Heart left ventricle (tissue), 13 donors: ENCODE data around the gene LCLAT1.

ENCODE experiments used
- CTCF ChIP-seq, 12 donors: fragments of 200-600 bp; sonication (generic) in 4 of 12; IDR thresholded peaks; one replicate each; pipeline versions ENCODE4 v1.5.0 to v1.8.0; 2018 to 2022; ENCODE audit warnings: antibody characterized with exemption in 12 of 12, mild to moderate bottlenecking in 5 of 12
- POLR2A ChIP-seq, 2 donors: fragments of 450-650 bp; IDR thresholded peaks; one replicate each; pipeline ENCODE4 v1.6.1; 2017; ENCODE audit warnings: antibody characterized with exemption in 2 of 2, mild to moderate bottlenecking in 2 of 2, moderate library complexity in 2 of 2
- donor health status: ischemic (EF 13 %, LVEDD 7.1; RV severe dilation, severe dysfunction).
- donor health status: DM: no; HTN: yes; CAD: no.
- donor health status: DM: no; HTN: no; CAD: no.
- donor health status: ischemic (EF 25% LVEDD 6.9; RV normal size, moderate dysfunction).
- donor health status: ischemic (EF 25% LVEDD 5.7; RV mildly dilated, moderate dysfunction).
- donor health status: ischemic (EF 35%, LVEDD 5.7; RV mildly dilated, moderate dysfunction).
- donor health status: nonischemic (EF 11% LVEDD 7.7; RV severe dilation, severe dysfunction).
- donor health status: DM: yes; HTN: yes; CAD: no.
- donor health status: PGD.
- donor health status: ischemic (EF 29% LVEDD 5.4; RV normal size, mild dysfunction).
- donor health status: nonischemic (EF 23%, LVEDD 6.1; RV moderate dilation, normal function).

- peak in 7 of 12 donors; percentile 22 to 53 (median 35) for TF ChIP-seq CTCF (IDR thresholded peaks at IDR 0.05)
- no peak for TF ChIP-seq POLR2A (IDR thresholded peaks at IDR 0.05)
Observed at GRCh38 chr2:30475542-30475941, 28.5 kb downstream of the LCLAT1 start.
